ENCODE measurements around the gene OR2T3. TPM values are rescaled to one million over a fixed set of nuclear protein-coding genes. Genes with fewer than 3 reads are reported as not detected.
"Not testable (repeated sequence)": the region's sequence is repeated elsewhere in the genome, so short reads cannot be mapped to it uniquely, and the experiment has no call there.

Gene OR2T3
- polyA plus RNA-seq, 1 donor from 2014 or later, result not detected

DNA sequence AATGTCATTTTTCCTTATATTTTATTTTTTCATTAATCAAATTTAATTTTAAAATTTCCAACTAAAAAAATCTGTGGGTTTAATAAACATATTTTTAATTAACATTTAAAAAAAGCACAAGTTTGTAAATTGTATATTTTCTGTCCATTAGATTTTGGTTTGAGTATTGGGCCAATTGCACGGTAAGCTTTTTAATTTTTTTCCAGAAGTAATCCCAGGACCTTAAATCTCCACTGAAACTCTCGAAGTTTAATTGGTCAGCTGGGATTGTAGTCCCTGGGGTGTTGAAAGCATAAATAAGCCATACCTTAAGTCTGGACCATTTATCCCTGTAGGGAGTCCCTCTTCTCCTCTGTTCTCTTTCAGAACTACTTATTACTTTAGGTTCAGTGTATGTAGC is 34.6 kb downstream of the OR2T3 start, which contains the start of gene OR2G6:
Gene OR2G6 (plus strand): TSS at position 301 of the 400 bp plus-strand sequence. CDS start 13,574 bp downstream, outside the sequence.
- H3K27me3 ChIP-seq (ENCODE audit: insufficient read depth, low read depth, low read length); H4K20me1 ChIP-seq (ENCODE audit: insufficient read depth); H3K79me2 ChIP-seq (replicated peaks; ENCODE audit: insufficient read depth, low read length); H3F3A ChIP-seq (ENCODE audit: insufficient read depth, low read length, poor library complexity, severe bottlenecking); H3K9me3 ChIP-seq (ENCODE audit: low read length); H2AFZ ChIP-seq (ENCODE audit: low read depth, low read length); H3K36me3 ChIP-seq (ENCODE audit: insufficient read depth, low read length); H3K9me2 ChIP-seq (ENCODE audit: insufficient read depth, low read length); H3K4me3 ChIP-seq (ENCODE audit: low read length); H3K9ac ChIP-seq (ENCODE audit: low read length); H3K27ac ChIP-seq (ENCODE audit: low read length); H3K4me2 ChIP-seq (ENCODE audit: low read length): not testable (repeated sequence)

DNA sequence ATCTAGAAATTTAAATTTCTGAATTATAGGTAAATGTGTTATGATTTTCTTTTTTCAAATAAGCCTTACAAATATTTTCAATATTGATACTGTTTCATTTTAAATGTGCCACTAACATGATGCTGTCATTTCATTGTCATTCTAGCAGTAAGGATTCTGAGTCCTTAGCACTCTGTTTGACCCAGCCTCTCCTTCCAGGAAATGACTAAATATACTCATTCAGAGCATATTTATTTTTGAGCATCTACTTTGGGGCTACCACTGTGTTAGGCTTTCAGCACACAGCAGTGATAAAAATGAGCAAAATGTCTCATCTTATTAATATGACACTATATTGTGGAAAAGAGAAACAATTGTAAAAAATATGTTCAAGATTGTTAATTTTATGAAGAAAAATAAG is 37.1 kb downstream of the OR2T3 start:
- H2AFZ ChIP-seq (ENCODE audit: low read depth, low read length); H3K4me2 ChIP-seq (ENCODE audit: low read length); H3F3A ChIP-seq (ENCODE audit: insufficient read depth, low read length, poor library complexity, severe bottlenecking); H3K9me3 ChIP-seq (ENCODE audit: low read length); H3K9me2 ChIP-seq (ENCODE audit: insufficient read depth, low read length); H3K79me2 ChIP-seq (replicated peaks; ENCODE audit: insufficient read depth, low read length); H3K27ac ChIP-seq (ENCODE audit: low read length); H3K9ac ChIP-seq (ENCODE audit: low read length); H3K4me3 ChIP-seq (ENCODE audit: low read length); H3K27me3 ChIP-seq (ENCODE audit: insufficient read depth, low read depth, low read length); H4K20me1 ChIP-seq (ENCODE audit: insufficient read depth); H3K36me3 ChIP-seq (ENCODE audit: insufficient read depth, low read length): not testable (repeated sequence)

DNA sequence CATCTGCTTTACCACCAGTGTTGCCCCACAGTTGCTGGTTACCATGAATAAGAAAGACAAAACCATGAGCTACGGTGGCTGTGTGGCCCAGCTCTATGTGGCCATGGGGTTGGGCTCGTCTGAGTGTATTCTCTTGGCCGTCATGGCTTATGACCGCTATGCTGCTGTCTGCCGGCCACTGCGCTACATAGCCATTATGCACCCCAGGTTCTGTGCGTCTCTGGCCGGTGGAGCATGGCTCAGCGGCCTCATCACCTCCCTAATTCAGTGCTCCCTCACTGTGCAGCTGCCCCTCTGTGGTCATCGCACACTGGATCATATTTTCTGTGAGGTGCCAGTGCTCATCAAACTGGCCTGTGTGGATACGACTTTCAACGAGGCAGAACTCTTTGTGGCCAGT is 48.7 kb downstream of the OR2T3 start:
- Histone ChIP-seq H3K9me3 (ENCODE audit: low read length) (no peaks in the 10 kb centered on the region), H3K79me2 (replicated peaks; ENCODE audit: insufficient read depth, low read length) (no peaks in the 10 kb centered on the region), H3K9ac (ENCODE audit: low read length) (no peak overlapping the region), H3K36me3 (ENCODE audit: insufficient read depth, low read length) (no peaks in the 10 kb centered on the region), H3K9me2 (ENCODE audit: insufficient read depth, low read length) (no peaks in the 10 kb centered on the region), H3K27me3 (ENCODE audit: insufficient read depth, low read depth, low read length) (no peaks in the 10 kb centered on the region), H3K4me3 (ENCODE audit: low read length) (no peak overlapping the region), H4K20me1 (ENCODE audit: insufficient read depth) (no peaks in the 10 kb centered on the region), H3F3A (ENCODE audit: insufficient read depth, low read length, poor library complexity, severe bottlenecking) (no peaks in the 10 kb centered on the region), H3K4me2 (ENCODE audit: low read length) (no peak overlapping the region), H3K27ac (ENCODE audit: low read length) (no peak overlapping the region), H2AFZ (ENCODE audit: low read depth, low read length) (no peak overlapping the region)
- no peak for TF ChIP-seq EZH2 (IDR thresholded peaks at IDR 0.05; ENCODE audit: borderline replicate concordance, insufficient read depth, low read length, poor library complexity, severe bottlenecking)
- no peak for TF ChIP-seq EP300 (conservative IDR thresholded peaks at IDR 0.05; ENCODE audit: poor library complexity, severe bottlenecking)
- no peak for TF ChIP-seq TAF1 (IDR thresholded peaks at IDR 0.05; ENCODE audit: low read depth)
- TF ChIP-seq SMC3 (conservative IDR thresholded peaks at IDR 0.05; ENCODE audit: poor library complexity), result no peak
- TF ChIP-seq POLR2AphosphoS5 (IDR thresholded peaks at IDR 0.05), result no peak
- TF ChIP-seq, protein P1, sequence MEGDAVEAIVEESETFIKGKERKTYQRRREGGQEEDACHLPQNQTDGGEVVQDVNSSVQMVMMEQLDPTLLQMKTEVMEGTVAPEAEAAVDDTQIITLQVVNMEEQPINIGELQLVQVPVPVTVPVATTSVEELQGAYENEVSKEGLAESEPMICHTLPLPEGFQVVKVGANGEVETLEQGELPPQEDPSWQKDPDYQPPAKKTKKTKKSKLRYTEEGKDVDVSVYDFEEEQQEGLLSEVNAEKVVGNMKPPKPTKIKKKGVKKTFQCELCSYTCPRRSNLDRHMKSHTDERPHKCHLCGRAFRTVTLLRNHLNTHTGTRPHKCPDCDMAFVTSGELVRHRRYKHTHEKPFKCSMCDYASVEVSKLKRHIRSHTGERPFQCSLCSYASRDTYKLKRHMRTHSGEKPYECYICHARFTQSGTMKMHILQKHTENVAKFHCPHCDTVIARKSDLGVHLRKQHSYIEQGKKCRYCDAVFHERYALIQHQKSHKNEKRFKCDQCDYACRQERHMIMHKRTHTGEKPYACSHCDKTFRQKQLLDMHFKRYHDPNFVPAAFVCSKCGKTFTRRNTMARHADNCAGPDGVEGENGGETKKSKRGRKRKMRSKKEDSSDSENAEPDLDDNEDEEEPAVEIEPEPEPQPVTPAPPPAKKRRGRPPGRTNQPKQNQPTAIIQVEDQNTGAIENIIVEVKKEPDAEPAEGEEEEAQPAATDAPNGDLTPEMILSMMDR (IDR thresholded peaks at IDR 0.05; ENCODE audit: poor library complexity, severe bottlenecking), result no peak
- TF ChIP-seq RAD21 (conservative IDR thresholded peaks at IDR 0.05), result no peak
- TF ChIP-seq, protein P2, sequence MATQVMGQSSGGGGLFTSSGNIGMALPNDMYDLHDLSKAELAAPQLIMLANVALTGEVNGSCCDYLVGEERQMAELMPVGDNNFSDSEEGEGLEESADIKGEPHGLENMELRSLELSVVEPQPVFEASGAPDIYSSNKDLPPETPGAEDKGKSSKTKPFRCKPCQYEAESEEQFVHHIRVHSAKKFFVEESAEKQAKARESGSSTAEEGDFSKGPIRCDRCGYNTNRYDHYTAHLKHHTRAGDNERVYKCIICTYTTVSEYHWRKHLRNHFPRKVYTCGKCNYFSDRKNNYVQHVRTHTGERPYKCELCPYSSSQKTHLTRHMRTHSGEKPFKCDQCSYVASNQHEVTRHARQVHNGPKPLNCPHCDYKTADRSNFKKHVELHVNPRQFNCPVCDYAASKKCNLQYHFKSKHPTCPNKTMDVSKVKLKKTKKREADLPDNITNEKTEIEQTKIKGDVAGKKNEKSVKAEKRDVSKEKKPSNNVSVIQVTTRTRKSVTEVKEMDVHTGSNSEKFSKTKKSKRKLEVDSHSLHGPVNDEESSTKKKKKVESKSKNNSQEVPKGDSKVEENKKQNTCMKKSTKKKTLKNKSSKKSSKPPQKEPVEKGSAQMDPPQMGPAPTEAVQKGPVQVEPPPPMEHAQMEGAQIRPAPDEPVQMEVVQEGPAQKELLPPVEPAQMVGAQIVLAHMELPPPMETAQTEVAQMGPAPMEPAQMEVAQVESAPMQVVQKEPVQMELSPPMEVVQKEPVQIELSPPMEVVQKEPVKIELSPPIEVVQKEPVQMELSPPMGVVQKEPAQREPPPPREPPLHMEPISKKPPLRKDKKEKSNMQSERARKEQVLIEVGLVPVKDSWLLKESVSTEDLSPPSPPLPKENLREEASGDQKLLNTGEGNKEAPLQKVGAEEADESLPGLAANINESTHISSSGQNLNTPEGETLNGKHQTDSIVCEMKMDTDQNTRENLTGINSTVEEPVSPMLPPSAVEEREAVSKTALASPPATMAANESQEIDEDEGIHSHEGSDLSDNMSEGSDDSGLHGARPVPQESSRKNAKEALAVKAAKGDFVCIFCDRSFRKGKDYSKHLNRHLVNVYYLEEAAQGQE (IDR thresholded peaks at IDR 0.05; ENCODE audit: borderline replicate concordance), result no peak
- TF ChIP-seq MXI1 (conservative IDR thresholded peaks at IDR 0.05; ENCODE audit: poor library complexity, severe bottlenecking), result no peak

Other genes starting within 250 kb of the OR2T3 start
- gene OR2M4, start 241.9 kb upstream of the OR2T3 start, polyA plus RNA-seq, result not detected in 2 replicates
- not detected in 2 replicates for gene OR2T33, start 195.4 kb upstream of the OR2T3 start, polyA plus RNA-seq
- gene OR2T12, start 169.9 kb upstream of the OR2T3 start, polyA plus RNA-seq, result not detected in 2 replicates
- gene OR2M7, start 148.8 kb upstream of the OR2T3 start, polyA plus RNA-seq, result not detected in 2 replicates
- gene OR14C36, start 124.6 kb upstream of the OR2T3 start, polyA plus RNA-seq, result not detected in 2 replicates
- gene OR2T4, start 111.7 kb upstream of the OR2T3 start, polyA plus RNA-seq, result not detected in 2 replicates
- not detected in 2 replicates for gene OR2T6, start 97.6 kb upstream of the OR2T3 start, polyA plus RNA-seq
- gene OR2T1, start 70.3 kb upstream of the OR2T3 start, polyA plus RNA-seq, result not detected in 2 replicates
- gene OR2T2, start 27.7 kb upstream of the OR2T3 start, polyA plus RNA-seq, result not detected in 2 replicates
- gene OR2T5, start 15.2 kb downstream of the OR2T3 start, polyA plus RNA-seq, result not detected in 2 replicates
- gene OR2G6, start 34.7 kb downstream of the OR2T3 start, polyA plus RNA-seq, result not detected in 2 replicates
- not detected in 2 replicates for gene OR2T29, start 89.4 kb downstream of the OR2T3 start, polyA plus RNA-seq
- gene OR2T34, start 101.4 kb downstream of the OR2T3 start, polyA plus RNA-seq, result not detected in 2 replicates
- not detected in 2 replicates for gene OR2T10, start 124.3 kb downstream of the OR2T3 start, polyA plus RNA-seq
- gene OR2T11, start 161.7 kb downstream of the OR2T3 start, polyA plus RNA-seq, result not detected in 2 replicates
- not detected in 2 replicates for gene OR2T35, start 171.9 kb downstream of the OR2T3 start, polyA plus RNA-seq
- not detected in 2 replicates for gene OR2T27, start 182.2 kb downstream of the OR2T3 start, polyA plus RNA-seq
- gene OR14I1, start 229.4 kb downstream of the OR2T3 start, polyA plus RNA-seq, result not detected in 2 replicates

Data from neural cell (in vitro differentiated cells).